ENCODE measurements around the gene MYMK.

GRCh38 chr9:133553123-133553522, 28.4 kb upstream of the MYMK start:
- no peak for TF ChIP-seq CTCF (IDR thresholded peaks at IDR 0.05)
- no peak for TF ChIP-seq POLR2AphosphoS5 (IDR thresholded peaks at IDR 0.05)
- TF ChIP-seq POLR2A (IDR thresholded peaks at IDR 0.05): no peak
- TF ChIP-seq EP300 (IDR thresholded peaks at IDR 0.05): no peak

Data from sigmoid colon (tissue), 4 donors.